GM10847 (cell line): ENCODE measurements around the gene TRAF7.

Experiments used
- POLR2A ChIP-seq: IDR thresholded peaks from 2 replicates; pipeline ENCODE4 v1.6.1; 2011; ENCODE audit not compliant: insufficient read length; ENCODE audit errors: extremely low read depth

Gene TRAF7

GRCh38 chr16:2150418-2151187 lies 5.0 kb upstream of the TRAF7 start:
- TF ChIP-seq POLR2A: no peak

DNA sequence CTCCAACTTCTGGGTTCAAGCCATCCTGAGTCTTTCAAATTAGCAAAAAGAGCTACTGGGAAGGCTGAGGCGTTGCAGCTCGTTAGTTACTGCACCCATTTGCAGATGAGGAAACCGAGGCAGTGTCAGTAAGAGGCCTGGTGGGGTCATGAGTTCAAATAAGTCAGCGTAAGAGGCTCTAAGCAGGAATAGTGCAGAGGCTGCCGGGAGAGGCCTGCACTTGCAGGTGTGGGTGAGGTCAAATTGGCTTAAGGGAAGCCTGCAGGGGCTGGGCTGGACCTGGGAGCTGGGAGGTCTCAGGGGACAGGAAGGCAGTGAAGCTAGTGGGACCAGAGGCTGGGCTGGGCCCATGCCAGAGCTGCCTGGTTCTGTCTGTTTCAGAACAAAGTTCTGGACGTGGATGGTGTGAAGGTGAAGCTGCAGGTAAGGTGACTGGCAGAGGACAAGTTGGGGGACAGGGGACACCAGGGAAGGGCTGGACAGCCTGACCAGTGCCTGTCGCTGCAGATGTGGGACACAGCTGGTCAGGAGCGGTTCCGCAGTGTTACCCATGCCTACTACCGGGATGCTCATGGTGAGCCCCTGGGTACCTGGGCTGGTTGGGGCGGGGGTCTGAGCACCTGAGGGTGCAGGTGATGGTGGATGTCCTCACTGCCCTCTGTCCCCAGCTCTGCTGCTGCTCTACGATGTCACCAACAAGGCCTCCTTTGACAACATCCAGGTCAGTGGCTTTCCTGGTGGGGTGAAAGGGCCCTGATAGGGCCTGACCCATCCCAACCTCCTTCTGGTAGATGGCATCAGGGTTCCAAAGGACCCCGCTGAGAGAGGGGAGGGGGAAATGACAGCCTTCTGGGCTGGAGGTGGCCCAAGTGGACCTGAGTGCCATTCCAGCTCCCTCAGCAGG lies 4.1 kb upstream of the TRAF7 start:
- TF ChIP-seq POLR2A: no peak

DNA sequence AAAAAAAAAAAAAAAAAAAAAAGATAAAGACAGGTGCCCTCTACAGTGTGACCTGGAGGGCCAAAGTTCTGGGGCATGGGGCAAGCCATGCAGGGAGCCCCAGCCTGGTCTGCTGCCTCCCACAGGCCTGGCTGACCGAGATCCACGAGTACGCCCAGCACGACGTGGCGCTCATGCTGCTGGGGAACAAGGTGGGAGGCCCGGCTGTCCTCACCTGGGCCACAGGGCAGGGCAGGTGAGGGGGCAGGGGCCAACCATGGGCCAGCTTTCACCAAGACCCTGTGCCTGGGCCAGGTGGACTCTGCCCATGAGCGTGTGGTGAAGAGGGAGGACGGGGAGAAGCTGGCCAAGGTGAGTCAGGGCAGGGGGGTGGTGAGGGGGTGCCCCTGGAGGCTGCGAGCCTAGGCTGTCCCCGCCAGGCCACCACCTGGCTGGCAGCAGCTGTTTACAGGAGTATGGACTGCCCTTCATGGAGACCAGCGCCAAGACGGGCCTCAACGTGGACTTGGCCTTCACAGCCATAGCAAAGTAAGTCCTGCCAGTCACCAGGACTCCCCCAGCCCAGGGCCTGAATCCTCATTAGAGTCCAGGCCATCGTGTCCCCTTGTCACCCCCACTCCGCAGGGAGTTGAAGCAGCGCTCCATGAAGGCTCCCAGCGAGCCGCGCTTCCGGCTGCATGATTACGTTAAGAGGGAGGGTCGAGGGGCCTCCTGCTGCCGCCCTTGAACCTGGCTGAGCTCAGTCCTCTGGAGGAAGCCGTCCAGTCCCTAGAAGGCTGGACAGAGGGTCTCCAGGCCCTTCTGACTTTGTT lies 2.7 kb upstream of the TRAF7 start:
- TF ChIP-seq POLR2A: peak; percentile 31

- no peak for TF ChIP-seq POLR2A
Observed at GRCh38 chr16:2154533-2155090, 970 bp upstream of the TRAF7 start.

DNA sequence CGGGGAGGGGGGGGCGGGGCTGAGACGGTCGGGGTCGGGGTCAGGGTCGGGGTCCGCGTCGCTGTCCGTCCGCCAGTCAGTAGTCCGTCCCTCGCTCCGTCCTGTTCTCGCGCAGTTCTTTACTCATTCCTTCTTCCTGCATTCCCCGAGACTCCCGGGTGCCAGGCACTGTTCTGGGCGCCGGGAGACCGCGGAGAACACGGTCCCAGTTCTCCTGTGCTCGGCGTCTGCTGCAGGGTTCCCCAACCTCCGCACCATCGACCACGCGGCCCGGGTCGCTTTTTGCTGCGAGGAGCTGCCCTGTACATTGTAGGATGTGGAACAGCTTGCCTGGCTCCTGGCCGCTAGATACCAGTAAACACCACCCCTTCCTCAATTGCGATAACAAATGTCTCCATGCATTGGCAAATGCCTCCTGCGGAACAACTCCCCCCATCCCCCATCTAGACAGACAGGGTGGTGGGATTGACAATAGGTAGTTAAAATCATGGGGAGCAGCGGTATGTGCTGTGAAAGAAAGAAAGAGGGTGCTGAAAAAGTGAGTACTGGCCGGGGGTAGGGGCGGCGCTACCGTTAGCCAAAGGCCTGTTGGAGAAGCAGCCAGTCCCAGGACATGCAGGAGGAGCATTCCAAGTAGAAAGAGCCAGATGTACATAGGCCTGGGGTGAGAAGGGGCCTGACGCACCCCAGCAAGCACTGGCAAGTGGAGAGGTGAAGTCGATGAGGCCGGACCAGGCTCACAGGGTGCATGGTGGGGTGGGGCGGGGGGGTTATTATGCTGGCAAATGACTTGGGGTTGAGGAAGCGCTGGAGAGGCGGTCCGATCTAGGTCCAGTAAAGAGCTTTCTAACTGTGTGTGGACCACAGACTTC lies 631 bp downstream of the TRAF7 start:
- TF ChIP-seq POLR2A: no peak

- no peak for TF ChIP-seq POLR2A
Observed at GRCh38 chr16:2156849-2157224, 1.3 kb downstream of the TRAF7 start.

DNA sequence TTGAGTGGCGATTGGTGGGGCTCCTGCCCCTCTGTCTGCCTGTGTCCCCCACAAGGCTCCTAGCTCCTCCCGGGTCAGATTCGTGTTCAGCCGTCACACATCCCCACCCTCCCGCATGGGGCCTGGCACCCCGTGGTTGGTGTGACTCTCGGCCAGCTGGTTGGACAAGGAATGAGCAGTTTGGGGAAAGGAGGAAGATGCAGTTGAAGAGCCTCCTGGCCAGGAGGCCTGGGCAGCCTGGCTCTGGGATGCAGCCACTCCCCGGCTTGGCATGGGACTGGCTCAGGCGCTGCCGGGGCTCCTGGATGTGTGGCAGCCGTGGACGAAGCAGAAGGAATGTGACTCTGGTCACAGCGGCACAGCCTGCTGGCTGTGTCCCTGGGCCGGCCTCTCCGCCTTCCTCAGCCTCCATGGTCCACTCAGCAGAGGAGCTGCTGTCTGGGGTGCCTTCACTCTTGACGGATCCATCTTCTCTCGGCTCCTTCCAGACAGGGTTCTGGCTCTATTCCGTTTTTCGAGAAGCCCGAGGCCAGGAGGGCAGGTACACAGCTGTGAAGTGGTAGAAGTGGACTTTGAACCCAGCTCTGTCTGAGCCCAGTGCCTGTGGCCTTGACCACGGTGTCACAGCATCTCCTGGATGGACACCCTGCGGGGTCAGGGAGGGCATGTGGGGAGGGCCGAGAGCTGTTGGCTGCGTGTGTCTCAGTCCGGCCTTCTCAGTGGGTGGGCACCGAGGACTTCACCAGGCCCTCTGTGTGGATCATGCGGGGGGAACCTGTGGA lies 2.1 kb downstream of the TRAF7 start:
- no peak for TF ChIP-seq POLR2A

DNA sequence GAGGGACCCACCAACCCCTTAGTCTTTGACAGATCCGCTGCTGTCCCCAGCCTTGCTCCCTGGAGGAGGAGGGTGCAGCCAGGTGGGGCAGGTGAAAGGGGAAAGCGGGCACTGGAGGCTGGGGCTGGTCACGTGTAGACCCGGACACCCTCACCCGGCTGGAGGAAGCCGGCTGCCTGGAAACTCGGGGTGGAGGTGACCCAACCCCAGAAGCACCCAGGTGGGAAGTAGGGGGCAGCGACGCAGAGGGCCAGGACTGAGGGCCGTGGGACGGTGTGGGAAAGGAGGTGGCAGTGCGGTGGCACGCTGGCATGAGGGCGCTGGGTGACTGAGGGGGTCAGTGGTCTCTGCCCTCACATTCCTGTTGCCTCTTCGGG lies 2.7 kb downstream of the TRAF7 start:
- no peak for TF ChIP-seq POLR2A

- TF ChIP-seq POLR2A: no peak
Observed at GRCh38 chr16:2159175-2159838, 3.7 kb downstream of the TRAF7 start.

DNA sequence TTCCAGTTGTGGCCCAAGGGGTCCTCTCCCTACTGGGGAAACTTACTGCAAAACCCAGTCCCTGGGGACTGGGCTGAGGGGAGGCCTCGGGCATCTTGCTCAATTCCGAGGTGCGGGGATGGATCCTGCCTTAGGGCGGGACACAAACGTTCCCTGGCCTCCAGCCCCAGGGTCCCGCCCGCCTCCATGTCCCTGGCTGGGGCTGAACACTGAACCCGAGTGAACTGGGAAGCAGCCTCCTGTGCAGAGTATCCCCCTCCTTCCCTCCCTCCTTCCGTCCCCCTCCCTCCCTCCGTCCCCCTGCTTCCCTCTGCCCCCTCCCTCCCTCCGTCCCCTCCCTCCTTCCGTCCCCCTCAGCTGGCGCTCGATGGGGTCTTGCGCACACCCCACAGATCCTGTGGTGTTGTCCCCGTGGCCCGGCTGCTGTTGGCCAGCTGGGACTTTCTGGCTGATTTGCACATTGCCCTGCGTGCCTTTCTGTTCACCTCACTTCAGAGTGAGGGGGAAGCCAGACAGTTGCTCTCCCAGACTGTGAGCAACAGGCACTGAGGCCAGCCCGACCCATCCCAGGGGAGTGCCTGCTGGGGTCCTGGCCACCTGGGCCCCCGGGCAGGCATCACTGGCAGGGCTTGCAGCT lies 5.5 kb downstream of the TRAF7 start:
- TF ChIP-seq POLR2A: no peak

- TF ChIP-seq POLR2A: no peak
Observed at GRCh38 chr16:2161911-2162310, 6.3 kb downstream of the TRAF7 start.

DNA sequence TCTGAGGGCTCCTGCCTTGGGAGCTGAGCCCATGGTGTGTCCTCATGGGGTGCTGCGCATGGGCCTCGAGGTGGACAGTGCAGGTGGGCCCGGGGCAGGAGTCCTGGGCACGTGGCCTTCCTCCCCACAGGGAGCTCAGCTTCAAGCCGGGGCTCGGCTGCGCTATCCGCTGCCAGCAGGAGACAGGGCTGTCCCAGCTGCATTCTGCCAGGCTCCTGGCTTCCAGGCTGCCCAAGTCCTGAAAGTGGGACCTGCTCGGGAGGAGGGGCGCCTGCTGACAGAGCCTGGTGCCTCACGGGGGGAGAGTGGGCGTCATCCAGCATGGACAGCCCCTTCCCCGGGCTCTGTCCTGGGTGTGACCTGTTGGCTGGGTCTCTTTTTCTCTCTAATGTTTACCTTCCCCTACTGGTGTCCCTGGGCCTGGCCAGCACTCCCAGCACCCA lies 7.1 kb downstream of the TRAF7 start:
- TF ChIP-seq POLR2A: no peak
